Hepatocyte (in vitro differentiated cells): Measurements from ENCODE around the gene TNS3.

Experiments
- EZH2 ChIP-seq: fragments of 200-600 bp; sonication (generic); IDR thresholded peaks from 2 replicates; pipeline ENCODE4 v1.6.1; 2016; ENCODE audit warnings: antibody characterized with exemption, mild to moderate bottlenecking, borderline replicate concordance
- TF ChIP-seq, protein P1 (sequence below): fragments of 200-600 bp; sonication (generic); IDR thresholded peaks from 2 replicates; pipeline ENCODE4 v1.5.1; 2016; ENCODE audit warnings: antibody characterized with exemption, mild to moderate bottlenecking; ENCODE audit not compliant: poor library complexity

DNA sequence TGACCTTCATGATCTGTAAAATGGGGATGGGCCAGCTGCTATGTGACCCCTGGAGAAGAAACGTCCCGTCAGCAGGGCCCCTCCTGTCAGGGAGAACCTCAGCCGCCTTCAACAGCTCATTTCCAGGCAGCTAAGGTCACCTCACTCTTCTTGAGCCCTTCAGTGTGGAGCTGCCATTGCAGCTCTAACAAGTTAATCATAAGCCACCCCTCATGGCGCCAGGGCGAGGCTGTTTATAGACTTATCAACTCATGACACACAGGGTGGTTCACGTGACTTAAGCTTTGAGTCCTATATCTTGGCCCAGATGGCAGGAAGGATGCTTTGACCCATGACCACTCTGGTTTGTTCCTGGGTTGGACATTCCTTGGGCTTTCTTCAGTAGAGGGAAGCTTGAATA lies 315.1 kb downstream of the TNS3 start:
- TF ChIP-seq EZH2: no peak
- TF ChIP-seq, protein P1, sequence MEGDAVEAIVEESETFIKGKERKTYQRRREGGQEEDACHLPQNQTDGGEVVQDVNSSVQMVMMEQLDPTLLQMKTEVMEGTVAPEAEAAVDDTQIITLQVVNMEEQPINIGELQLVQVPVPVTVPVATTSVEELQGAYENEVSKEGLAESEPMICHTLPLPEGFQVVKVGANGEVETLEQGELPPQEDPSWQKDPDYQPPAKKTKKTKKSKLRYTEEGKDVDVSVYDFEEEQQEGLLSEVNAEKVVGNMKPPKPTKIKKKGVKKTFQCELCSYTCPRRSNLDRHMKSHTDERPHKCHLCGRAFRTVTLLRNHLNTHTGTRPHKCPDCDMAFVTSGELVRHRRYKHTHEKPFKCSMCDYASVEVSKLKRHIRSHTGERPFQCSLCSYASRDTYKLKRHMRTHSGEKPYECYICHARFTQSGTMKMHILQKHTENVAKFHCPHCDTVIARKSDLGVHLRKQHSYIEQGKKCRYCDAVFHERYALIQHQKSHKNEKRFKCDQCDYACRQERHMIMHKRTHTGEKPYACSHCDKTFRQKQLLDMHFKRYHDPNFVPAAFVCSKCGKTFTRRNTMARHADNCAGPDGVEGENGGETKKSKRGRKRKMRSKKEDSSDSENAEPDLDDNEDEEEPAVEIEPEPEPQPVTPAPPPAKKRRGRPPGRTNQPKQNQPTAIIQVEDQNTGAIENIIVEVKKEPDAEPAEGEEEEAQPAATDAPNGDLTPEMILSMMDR: no peak
